HepG2 (cell line): ENCODE data around the gene RABGGTA.

ENCODE experiments used
- HNRNPK ChIP-seq: fragments of 200-400 bp; formaldehyde crosslinking; IDR thresholded peaks from 2 replicates; pipeline ENCODE4 v1.6.1; 2018; ENCODE audit warnings: low read length, low read depth, moderate library complexity, mild to moderate bottlenecking; ENCODE audit not compliant: poor library complexity, severe bottlenecking
- ZBTB1 ChIP-seq: sonication (generic); formaldehyde crosslinking; IDR thresholded peaks from 2 replicates; pipeline ENCODE4 v1.4.0; 2020; ENCODE audit warnings: missing genetic modification reagents, borderline replicate concordance
- ZNF274 ChIP-seq: sonication (generic); formaldehyde crosslinking; IDR thresholded peaks from 2 replicates; pipeline ENCODE4 v1.5.1; 2020; ENCODE audit warnings: mild to moderate bottlenecking, missing genetic modification reagents
- ZNF335 ChIP-seq: sonication (generic); formaldehyde crosslinking; IDR thresholded peaks from 2 replicates; pipeline ENCODE4 v1.4.0; 2020; ENCODE audit warnings: missing genetic modification reagents

- TF ChIP-seq ZNF274 (CRISPR knock-in tag) (no peak), ZBTB1 (CRISPR knock-in tag) (no peak), ZNF335 (CRISPR knock-in tag) (no peak), HNRNPK (no peak)
Observed at GRCh38 chr14:24310646-24311604, 39.5 kb upstream of the RABGGTA start, which contains the start of gene LTB4R.
